RPMI7951 (cell line): Measurements from ENCODE around the gene GSTT2B. TPM values are rescaled to one million over a fixed set of nuclear protein-coding genes. Genes with fewer than 3 reads are reported as not detected.

Source experiments
- total RNA-seq: library from RNA; depleted of rRNA; stranded (reverse); fragments of >200 nt; shearing (Covaris generic); gene quantifications from 2 replicates; pipeline ENCODE4 v1.2.3, GENCODE V29; 2014; rRNA removed

The GSTT2B gene
- total RNA-seq, 1 experiment from 2014 or later = 21.4 TPM

Other genes starting within 250 kb of the GSTT2B start
- 1.8 and 2.9 TPM in 2 replicates for gene ZNF70, start 210.1 kb downstream of the GSTT2B start, total RNA-seq
- not detected in 2 replicates for gene VPREB3, start 206.8 kb downstream of the GSTT2B start, total RNA-seq
- gene C22orf15, start 198.2 kb downstream of the GSTT2B start, total RNA-seq = not detected in 2 replicates
- gene CHCHD10, start 193.2 kb downstream of the GSTT2B start, total RNA-seq = 1.8 and 13.9 TPM in 2 replicates
- 52.3 and 55.0 TPM in 2 replicates for gene MMP11, start 188.3 kb downstream of the GSTT2B start, total RNA-seq
- 72.3 and 77.3 TPM in 2 replicates for gene SMARCB1, start 174.2 kb downstream of the GSTT2B start, total RNA-seq
- 1.9 and 4.2 TPM in 2 replicates for gene DERL3, start 122.2 kb downstream of the GSTT2B start, total RNA-seq
- gene SLC2A11, start 103.3 kb downstream of the GSTT2B start, total RNA-seq = 32.1 and 39.5 TPM in 2 replicates
- 582 and 667 TPM in 2 replicates for gene MIF, start 66.8 kb downstream of the GSTT2B start, total RNA-seq
- 1.9 and 2.3 TPM in 2 replicates for gene DDTL, start 5.7 kb upstream of the GSTT2B start, total RNA-seq
- gene DDT, start 13.2 kb upstream of the GSTT2B start, total RNA-seq = 218 and 257 TPM in 2 replicates
- gene GSTT2, start 18.9 kb upstream of the GSTT2B start, total RNA-seq = 0.29 and 0.84 TPM in 2 replicates
- gene GSTT4, start 44.3 kb upstream of the GSTT2B start, total RNA-seq = not detected in 2 replicates
- gene CABIN1, start 50.1 kb upstream of the GSTT2B start, total RNA-seq = 18.9 and 19.5 TPM in 2 replicates
- gene SUSD2, start 220.3 kb upstream of the GSTT2B start, total RNA-seq = 0.39 and 0.96 TPM in 2 replicates